Tibial nerve (tissue), 3 donors: ENCODE results near the gene FAM107B.

Source experiments
- CTCF ChIP-seq, 5 experiments: fragments of 200-600 bp in 3 of 5; fragments of 450-650 bp in 2 of 5; sonication (generic) in 3 of 5; IDR thresholded peaks; one replicate each; pipeline ENCODE4 v1.5.1; 2016 to 2019; ENCODE audit warnings: antibody characterized with exemption in 5 of 5, mild to moderate bottlenecking in 3 of 5, moderate library complexity in 2 of 5
- POLR2A ChIP-seq, 2 donors: fragments of 450-650 bp; IDR thresholded peaks; one replicate each; pipeline ENCODE4 v1.6.1; 2017; ENCODE audit warnings: antibody characterized with exemption in 2 of 2, mild to moderate bottlenecking in 2 of 2, moderate library complexity in 2 of 2

DNA sequence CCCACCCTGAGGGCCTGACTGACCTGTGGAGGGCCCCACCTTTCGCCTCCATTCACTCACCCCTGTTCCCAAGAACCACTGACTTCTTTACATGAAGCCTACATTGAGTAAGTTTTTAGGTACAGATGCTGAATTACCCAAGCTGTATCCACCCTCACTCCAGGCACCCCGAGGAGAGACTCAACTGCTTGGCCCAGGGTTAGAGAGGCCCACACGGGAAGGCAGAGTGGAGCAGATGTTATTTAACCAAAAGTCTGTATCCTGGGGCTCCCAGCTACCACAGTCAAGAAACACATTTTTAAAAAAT, 230.8 kb downstream of the FAM107B start:
- no peak for TF ChIP-seq CTCF (IDR thresholded peaks at IDR 0.05)
- TF ChIP-seq POLR2A (IDR thresholded peaks at IDR 0.05), result no peak
